Activated naive CD8-positive, alpha-beta T cell treated with anti-CD3 and anti-CD28 coated beads, Interleukin-2, amount 10 ng/mL, durations not matched to agents 7 days and 5 days (primary cell): ENCODE data around the gene ANGPTL1. TPM values are rescaled to one million over a fixed set of nuclear protein-coding genes. Genes with fewer than 3 reads are reported as not detected.

Experiments used
- ATAC-seq: fragments of 150-1000 bp; cut with Tn5 transposase; one replicate; pipeline ENCODE4 v1.10.0; 2021; ENCODE audit warnings: low read depth, moderate library complexity
- POLR2A ChIA-PET: fragments of 350-600 bp; sonication (Branson Sonifier 250); formaldehyde crosslinking; loops from one replicate; lab custom pipeline; 2021; ENCODE audit warnings: antibody characterized with exemption; lab: Charles Lee
- DNase-seq: peaks from one replicate; pipeline ENCODE4 v3.0.0; 2021
- H3K27ac Mint-ChIP-seq: one replicate; pipeline ENCODE4 v1.8.0; 2022; ENCODE audit warnings: mild to moderate bottlenecking, mixed read lengths
- H3K27me3 Mint-ChIP-seq: one replicate; pipeline ENCODE4 v1.8.0; 2022; ENCODE audit warnings: mild to moderate bottlenecking, moderate library complexity, mixed read lengths
- H3K36me3 Mint-ChIP-seq: one replicate; pipeline ENCODE4 v1.8.0; 2021; ENCODE audit warnings: mild to moderate bottlenecking, mixed read lengths
- H3K4me1 Mint-ChIP-seq: one replicate; pipeline ENCODE4 v1.8.0; 2021; ENCODE audit warnings: mixed read lengths
- H3K4me3 Mint-ChIP-seq: one replicate; pipeline ENCODE4 v1.8.0; 2022; ENCODE audit warnings: mild to moderate bottlenecking, moderate library complexity, mixed read lengths
- H3K9me3 Mint-ChIP-seq: one replicate; pipeline ENCODE4 v1.8.0; 2021; ENCODE audit warnings: mixed read lengths
- total RNA-seq, 2 experiments: library from RNA; stranded (reverse); gene quantifications; one replicate each; pipeline ENCODE4 v1.2.3, GENCODE V29; 2021

Gene ANGPTL1
- total RNA-seq, 2 experiments from 2014 or later = not detected

DNA sequence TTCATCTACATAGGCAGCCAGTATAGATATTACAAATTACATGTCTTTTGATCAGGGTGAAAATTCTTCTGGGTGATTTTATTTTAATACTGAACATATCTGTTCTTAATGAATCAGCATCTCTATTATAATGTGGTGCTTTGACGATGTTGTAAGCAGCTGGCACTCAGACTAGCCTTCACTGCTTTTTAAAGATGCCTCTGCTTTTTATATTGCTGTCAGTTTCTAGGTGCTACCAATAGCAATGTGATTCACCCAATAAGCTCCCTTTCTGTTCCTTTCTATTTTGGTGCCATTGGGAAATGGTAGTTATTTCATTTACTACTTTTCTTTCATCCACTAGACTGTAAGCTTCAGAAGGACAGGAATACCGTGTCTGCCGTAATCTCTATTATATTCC lies 11.1 kb upstream of the ANGPTL1 start:
- H3K36me3 Mint-ChIP-seq = peaks cover 3% of the 10 kb centered on the region
- H3K9me3 Mint-ChIP-seq = no peaks in the 10 kb centered on the region
- H3K4me3 Mint-ChIP-seq = no peak overlapping the region
- no peaks in the 10 kb centered on the region for H3K27me3 Mint-ChIP-seq
- POLR2A ChIA-PET = no interaction called here
- H3K4me1 Mint-ChIP-seq = peaks cover 1% of the 10 kb centered on the region
- DNase-seq (no peak), ATAC-seq (no peak)
- H3K27ac Mint-ChIP-seq = no peak overlapping the region

GRCh38 chr1:178877896-178878295 lies 7.0 kb upstream of the ANGPTL1 start:
- H3K27ac Mint-ChIP-seq = no peak overlapping the region
- H3K9me3 Mint-ChIP-seq = no peaks in the 10 kb centered on the region
- POLR2A ChIA-PET = no interaction called here
- H3K4me3 Mint-ChIP-seq = no peak overlapping the region
- H3K4me1 Mint-ChIP-seq = peaks cover under 1% of the 10 kb centered on the region
- H3K27me3 Mint-ChIP-seq = no peaks in the 10 kb centered on the region
- no peak for DNase-seq
- ATAC-seq = no peak
- peaks cover under 1% of the 10 kb centered on the region for H3K36me3 Mint-ChIP-seq

DNA sequence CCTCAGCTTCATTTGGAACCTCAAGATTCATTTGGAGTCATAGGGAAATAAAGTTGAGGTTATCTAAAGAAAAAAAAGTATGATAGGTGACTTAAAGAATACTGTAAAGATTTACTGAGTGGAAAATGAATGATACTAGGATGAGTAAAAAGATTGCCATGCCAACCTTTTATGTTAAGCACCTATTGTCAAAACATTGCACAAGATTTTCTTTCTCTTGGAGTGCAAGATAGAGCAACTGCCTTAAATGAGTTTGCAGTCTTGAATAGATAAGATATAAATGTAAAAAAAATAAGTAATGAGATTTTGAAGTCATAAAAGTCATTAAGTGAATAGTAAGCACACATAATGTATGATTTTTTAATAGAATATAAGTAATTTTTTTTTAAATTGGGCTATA lies 5.1 kb upstream of the ANGPTL1 start:
- Mint-ChIP-seq H3K4me3 (no peak overlapping the region), H3K9me3 (no peaks in the 10 kb centered on the region), H3K36me3 (peaks cover 2% of the 10 kb centered on the region), H3K27ac (no peak overlapping the region), H3K27me3 (no peaks in the 10 kb centered on the region), H3K4me1 (peaks cover 6% of the 10 kb centered on the region)
- POLR2A ChIA-PET = no interaction called here
- DNase-seq (no peak), ATAC-seq (no peak)

- no peaks in the 10 kb centered on the region for H3K27me3 Mint-ChIP-seq
- ATAC-seq (no peak), DNase-seq (no peak)
- peaks cover 6% of the 10 kb centered on the region for H3K4me1 Mint-ChIP-seq
- H3K27ac Mint-ChIP-seq = no peak overlapping the region
- no peaks in the 10 kb centered on the region for H3K9me3 Mint-ChIP-seq
- H3K4me3 Mint-ChIP-seq = no peak overlapping the region
- POLR2A ChIA-PET = no interaction called here
- peaks cover 2% of the 10 kb centered on the region for H3K36me3 Mint-ChIP-seq
These were observed 4.1 kb upstream of the ANGPTL1 start for GRCh38 chr1:178874966-178875365.

DNA sequence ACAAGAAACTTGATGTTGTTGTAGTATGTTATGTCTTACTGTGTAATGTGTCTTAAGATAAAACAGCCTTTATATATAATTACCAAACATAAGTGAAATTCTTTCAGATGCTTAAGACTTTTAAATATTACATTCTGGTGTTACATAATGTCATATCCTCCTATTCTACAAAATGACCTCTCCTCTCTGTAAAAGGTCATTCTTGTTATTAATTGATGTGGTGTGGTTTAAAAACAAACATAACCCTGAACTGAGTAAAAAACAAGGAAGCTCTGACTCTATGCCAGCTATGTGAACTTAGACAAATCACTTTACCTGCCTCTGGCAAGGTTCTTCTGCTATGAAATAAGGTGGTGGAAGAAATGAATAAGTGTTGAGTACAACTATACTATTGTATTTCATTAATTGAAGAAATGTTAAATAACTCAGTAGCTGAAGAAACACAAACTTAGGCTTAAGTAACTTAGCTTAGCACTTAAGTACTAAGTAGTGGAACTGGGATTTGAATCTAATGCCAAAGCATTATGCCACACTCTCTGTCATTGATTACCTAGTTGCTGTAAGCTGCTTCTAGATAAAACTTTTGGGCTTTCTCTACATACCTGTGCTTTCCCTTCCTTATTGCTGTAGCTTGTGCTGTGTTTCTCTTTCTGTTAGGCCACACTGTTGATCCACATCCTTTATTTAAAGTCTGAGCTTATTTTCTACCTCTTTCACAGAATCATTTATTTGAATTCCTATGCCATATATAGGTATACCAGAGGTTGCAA lies 859 bp upstream of the ANGPTL1 start:
- Mint-ChIP-seq H3K36me3 (peaks cover 2% of the 10 kb centered on the region), H3K4me1 (peaks cover 6% of the 10 kb centered on the region), H3K9me3 (no peaks in the 10 kb centered on the region), H3K27me3 (no peaks in the 10 kb centered on the region), H3K27ac (no peak overlapping the region), H3K4me3 (no peak overlapping the region)
- DNase-seq (no peak), ATAC-seq (no peak)
- POLR2A ChIA-PET = no interaction called here

DNA sequence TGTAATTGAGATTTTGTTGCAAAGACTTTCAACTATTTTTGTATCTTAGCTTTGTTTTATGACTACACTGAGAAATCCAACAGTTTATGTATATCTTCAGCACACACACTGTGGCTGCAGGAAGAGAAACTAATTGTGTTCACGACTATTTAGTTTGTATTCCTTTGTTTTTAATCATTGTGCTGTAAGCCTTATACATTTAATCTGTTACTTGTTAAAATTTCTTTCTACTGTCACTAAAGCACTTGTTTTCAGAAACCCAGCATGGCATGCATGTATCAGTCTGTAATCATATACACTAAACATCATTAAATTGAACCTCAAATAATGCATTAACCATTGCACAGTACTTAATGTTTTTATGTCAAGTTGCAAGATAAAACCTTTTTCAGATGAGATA lies 656 bp downstream of the ANGPTL1 start:
- ATAC-seq = no peak
- no peaks in the 10 kb centered on the region for H3K9me3 Mint-ChIP-seq
- H3K4me1 Mint-ChIP-seq = peaks cover 6% of the 10 kb centered on the region
- no peak overlapping the region for H3K4me3 Mint-ChIP-seq
- POLR2A ChIA-PET = no interaction called here
- peaks cover 2% of the 10 kb centered on the region for H3K36me3 Mint-ChIP-seq
- H3K27ac Mint-ChIP-seq = no peak overlapping the region
- no peaks in the 10 kb centered on the region for H3K27me3 Mint-ChIP-seq
- no peak for DNase-seq

- Mint-ChIP-seq H3K4me3 (no peak overlapping the region), H3K9me3 (no peaks in the 10 kb centered on the region), H3K27me3 (no peaks in the 10 kb centered on the region), H3K36me3 (peaks cover 2% of the 10 kb centered on the region), H3K27ac (no peak overlapping the region), H3K4me1 (peaks cover 6% of the 10 kb centered on the region)
- POLR2A ChIA-PET = no interaction called here
- DNase-seq (no peak), ATAC-seq (no peak)
These were observed 1.7 kb downstream of the ANGPTL1 start for GRCh38 chr1:178869119-178869697.

DNA sequence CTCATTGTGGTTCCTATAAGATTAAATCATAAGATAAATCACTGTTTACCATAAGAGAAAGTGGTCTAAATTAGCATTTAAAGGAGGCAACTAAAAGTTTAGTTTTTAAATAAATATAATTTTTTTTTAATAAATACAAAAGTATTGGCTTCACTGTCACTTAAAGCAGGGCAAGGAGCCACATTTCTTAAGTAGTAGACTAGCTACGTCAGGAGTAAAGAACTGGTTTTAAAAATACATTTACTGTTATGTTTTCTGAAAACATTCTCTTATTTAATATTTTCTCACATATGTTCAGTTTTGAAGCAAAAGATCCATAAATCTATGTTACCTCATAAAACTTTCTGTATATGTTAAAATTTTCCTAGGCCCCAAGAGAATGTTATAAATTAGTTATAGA lies 2.2 kb downstream of the ANGPTL1 start:
- H3K36me3 Mint-ChIP-seq = peaks cover 2% of the 10 kb centered on the region
- H3K4me3 Mint-ChIP-seq = no peak overlapping the region
- DNase-seq (no peak), ATAC-seq (no peak)
- POLR2A ChIA-PET = no interaction called here
- peaks cover 6% of the 10 kb centered on the region for H3K4me1 Mint-ChIP-seq
- H3K27ac Mint-ChIP-seq = no peak overlapping the region
- no peaks in the 10 kb centered on the region for H3K27me3 Mint-ChIP-seq
- H3K9me3 Mint-ChIP-seq = no peaks in the 10 kb centered on the region

GRCh38 chr1:178867670-178868069 lies 3.2 kb downstream of the ANGPTL1 start:
- ATAC-seq (no peak), DNase-seq (no peak)
- H3K4me3 Mint-ChIP-seq = no peak overlapping the region
- no peak overlapping the region for H3K27ac Mint-ChIP-seq
- H3K27me3 Mint-ChIP-seq = no peaks in the 10 kb centered on the region
- POLR2A ChIA-PET = no interaction called here
- no peaks in the 10 kb centered on the region for H3K36me3 Mint-ChIP-seq
- H3K4me1 Mint-ChIP-seq = peaks cover 4% of the 10 kb centered on the region
- H3K9me3 Mint-ChIP-seq = no peaks in the 10 kb centered on the region

DNA sequence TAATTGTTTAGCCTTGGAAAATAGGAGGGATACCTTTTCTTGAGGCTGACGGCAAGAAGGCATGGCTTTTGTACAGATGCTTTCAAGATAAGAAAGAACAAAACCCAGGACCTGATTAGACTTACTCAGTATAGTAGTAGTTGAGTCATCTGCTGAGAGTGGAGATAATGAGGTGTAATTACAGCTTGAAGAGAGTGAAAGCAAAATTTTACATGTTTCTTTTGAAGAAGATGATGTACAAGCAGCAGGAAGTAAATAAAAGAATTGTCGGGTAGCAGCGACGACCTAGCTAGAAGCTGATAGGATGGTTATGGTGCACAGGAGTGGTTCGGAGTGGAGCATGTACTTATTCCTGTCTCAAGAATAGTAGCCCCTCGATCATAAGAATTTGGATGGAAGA lies 6.6 kb downstream of the ANGPTL1 start:
- Mint-ChIP-seq H3K36me3 (peaks cover 1% of the 10 kb centered on the region), H3K4me3 (no peak overlapping the region)
- ATAC-seq = no peak

DNA sequence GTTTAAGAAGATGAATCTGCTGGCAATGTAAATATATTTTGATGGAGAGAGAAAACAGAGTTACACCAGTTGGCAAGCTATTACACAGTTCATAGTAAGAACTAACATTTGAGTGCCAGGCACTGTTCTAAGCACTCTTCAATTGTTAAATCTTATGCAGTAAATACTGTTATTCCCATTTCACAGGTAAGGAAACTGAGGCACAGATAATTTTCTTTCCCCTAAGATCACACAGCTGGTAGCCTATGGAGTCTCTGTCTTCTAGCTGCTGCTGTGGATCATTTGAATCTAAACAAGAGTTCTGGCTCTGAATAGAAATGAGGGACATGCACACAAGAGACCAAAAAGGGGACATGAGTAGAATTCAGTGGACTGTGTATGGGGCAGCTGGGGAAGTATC lies 8.0 kb downstream of the ANGPTL1 start:
- DNase-seq (no peak), ATAC-seq (no peak)
- Mint-ChIP-seq H3K27ac (no peak overlapping the region), H3K27me3 (no peaks in the 10 kb centered on the region), H3K4me1 (no peaks in the 10 kb centered on the region), H3K36me3 (peaks cover 1% of the 10 kb centered on the region), H3K4me3 (no peak overlapping the region), H3K9me3 (no peaks in the 10 kb centered on the region)
- POLR2A ChIA-PET = no interaction called here

More for the DNA sequence above, 6.6 kb downstream of the ANGPTL1 start:
- H3K9me3 Mint-ChIP-seq = no peaks in the 10 kb centered on the region
- H3K27ac Mint-ChIP-seq = no peak overlapping the region
- no peak for DNase-seq
- no peaks in the 10 kb centered on the region for H3K4me1 Mint-ChIP-seq
- POLR2A ChIA-PET = no interaction called here
- H3K27me3 Mint-ChIP-seq = no peaks in the 10 kb centered on the region

DNA sequence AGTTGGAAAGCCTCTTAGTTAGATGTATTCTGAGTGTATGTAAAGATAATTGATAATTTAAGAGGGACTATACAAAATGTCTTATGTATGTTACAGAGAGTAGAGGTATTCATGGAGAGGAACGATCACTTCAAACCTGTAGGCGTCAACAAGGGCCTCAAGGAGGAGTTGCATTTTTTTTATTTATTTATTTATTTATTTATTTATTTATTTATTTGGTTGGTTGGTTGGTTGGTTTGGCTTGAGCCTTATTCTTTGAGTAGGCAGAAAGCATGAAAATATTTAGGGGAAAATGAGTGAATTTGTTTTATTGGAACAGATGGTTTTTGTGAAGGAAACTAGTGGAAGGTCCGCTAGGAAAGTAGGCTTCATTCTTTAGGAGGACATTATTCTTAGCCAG lies 8.5 kb downstream of the ANGPTL1 start:
- Mint-ChIP-seq H3K4me3 (no peak overlapping the region), H3K9me3 (no peaks in the 10 kb centered on the region), H3K27ac (no peak overlapping the region), H3K4me1 (no peaks in the 10 kb centered on the region), H3K36me3 (peaks cover 1% of the 10 kb centered on the region), H3K27me3 (no peaks in the 10 kb centered on the region)
- no peak for DNase-seq
- no peak for ATAC-seq
- POLR2A ChIA-PET = no interaction called here

- DNase-seq = no peak
- H3K4me3 Mint-ChIP-seq = no peak overlapping the region
- ATAC-seq = no peak
- H3K9me3 Mint-ChIP-seq = no peaks in the 10 kb centered on the region
- POLR2A ChIA-PET = no interaction called here
- no peaks in the 10 kb centered on the region for H3K4me1 Mint-ChIP-seq
- H3K27ac Mint-ChIP-seq = no peak overlapping the region
- peaks cover 1% of the 10 kb centered on the region for H3K36me3 Mint-ChIP-seq
- no peaks in the 10 kb centered on the region for H3K27me3 Mint-ChIP-seq
These were observed 13.8 kb downstream of the ANGPTL1 start for GRCh38 chr1:178857126-178857525.

- Mint-ChIP-seq H3K4me3 (no peak overlapping the region), H3K9me3 (no peaks in the 10 kb centered on the region), H3K27me3 (no peaks in the 10 kb centered on the region), H3K4me1 (no peaks in the 10 kb centered on the region), H3K36me3 (no peaks in the 10 kb centered on the region), H3K27ac (no peak overlapping the region)
- DNase-seq (no peak), ATAC-seq (no peak)
- POLR2A ChIA-PET = no interaction called here
These were observed 21.0 kb downstream of the ANGPTL1 start for GRCh38 chr1:178849918-178850317.
